HepG2 (cell line): ENCODE results near the gene CDH22. TPM values are rescaled to one million over a fixed set of nuclear protein-coding genes. Genes with fewer than 3 reads are reported as not detected.

Experiments used
- ATAC-seq: fragments of 200-7000 bp; cut with Tn5 transposase; 3 replicates; pipeline ENCODE4 v1.9.1; 2020; ENCODE audit warnings: mild to moderate bottlenecking, moderate library complexity
- BruUV-seq: library from RNA; stranded (reverse); fragments of 400-500 nt; replicated peaks from 2 replicates; lab custom pipeline; 2021; lab: Mats Ljungman, UMichigan
- CTCF ChIA-PET: fragments of 300-600 bp; formaldehyde crosslinking; extraction: SDS; loops from one replicate; lab custom pipeline; 2021; ENCODE audit warnings: low total read pairs, inconsistent platforms, low intra/inter-chr PET ratio; lab: Yijun Ruan, JAX
- POLR2A ChIA-PET: fragments of 350-600 bp; sonication (Branson Sonifier 250); formaldehyde crosslinking; loops from one replicate; lab custom pipeline; 2020; ENCODE audit warnings: antibody characterized with exemption, inconsistent platforms; lab: Yijun Ruan, JAX
- DNase-seq: peaks from one replicate; pipeline ENCODE4 v3.0.0-alpha.2; 2015; ENCODE audit warnings: low spot score
- FAIRE-seq: peaks from 3 replicates; lab custom pipeline; 2011; peaks lifted over from hg19 to GRCh38; lab: Jason Lieb, UNC
- H2AFZ ChIP-seq: one replicate; pipeline ENCODE4 v1.6.1; 2011; ENCODE audit warnings: low read length, inconsistent platforms
- H3K27ac ChIP-seq: fragments of 300-600 bp; 3 replicates; pipeline ENCODE4 v1.8.0; 2011; ENCODE audit warnings: mixed run types, mild to moderate bottlenecking, mixed read lengths, low read length, inconsistent platforms; ENCODE audit not compliant: insufficient read depth; ENCODE audit errors: extremely low read length
- H3K27me3 ChIP-seq, 2 experiments: fragments of 200-600 bp in 1 of 2; 2 replicates in 1 of 2; 3 replicates in 1 of 2; pipeline versions ENCODE4 v1.6.0 to v1.8.0; 2011; ENCODE audit warnings: low read length in 2 of 2, mild to moderate bottlenecking in 2 of 2, moderate library complexity in 2 of 2, inconsistent platforms in 1 of 2; ENCODE audit not compliant: insufficient read depth in 2 of 2, control insufficient read depth in 1 of 2
- H3K36me3 ChIP-seq, 2 experiments: fragments of 200-600 bp in 1 of 2; replicated peaks in 1 of 2; 2 replicates in 1 of 2; 3 replicates in 1 of 2; pipeline versions ENCODE4 v1.5.1 to v1.8.0; 2011; ENCODE audit warnings: low read length in 2 of 2, inconsistent platforms in 1 of 2; ENCODE audit not compliant: insufficient read depth in 2 of 2, control insufficient read depth in 1 of 2
- H3K4me1 ChIP-seq: 2 replicates; pipeline ENCODE4 v1.5.1; 2012; ENCODE audit warnings: low read length, inconsistent platforms; ENCODE audit not compliant: insufficient read depth
- H3K4me2 ChIP-seq: 2 replicates; pipeline ENCODE4 v1.6.0; 2011; ENCODE audit warnings: low read depth, low read length, inconsistent platforms
- H3K4me3 ChIP-seq, 3 experiments: fragments of 200-600 bp in 1 of 3; sonication (generic), shearing (Covaris generic) in 1 of 3; replicated peaks in 1 of 3; 2 replicates each; pipeline ENCODE4 v1.5.1; 2011 to 2016; ENCODE audit warnings: low read length in 3 of 3, inconsistent platforms in 2 of 3, low read depth in 2 of 3, mild to moderate bottlenecking in 2 of 3, control low read depth in 1 of 3, mixed read lengths in 1 of 3; ENCODE audit not compliant: insufficient read depth in 1 of 3
- H3K79me2 ChIP-seq: one replicate; pipeline ENCODE4 v1.6.1; 2011; ENCODE audit warnings: low read length, inconsistent platforms; ENCODE audit not compliant: insufficient read depth
- H3K9ac ChIP-seq: 2 replicates; pipeline ENCODE4 v1.6.0; 2011; ENCODE audit warnings: mild to moderate bottlenecking, low read depth, low read length, inconsistent platforms; ENCODE audit not compliant: insufficient read depth
- H3K9me3 ChIP-seq: 2 replicates; pipeline ENCODE4 v1.5.1; 2012; ENCODE audit warnings: mild to moderate bottlenecking, low read length
- H4K20me1 ChIP-seq: 2 replicates; pipeline ENCODE4 v1.6.0; 2011; ENCODE audit warnings: inconsistent platforms, mild to moderate bottlenecking, low read length, moderate library complexity; ENCODE audit not compliant: insufficient read depth
- AGO1 ChIP-seq: fragments of 200-400 bp; formaldehyde crosslinking; IDR thresholded peaks from 2 replicates; pipeline ENCODE4 v1.6.1; 2017; ENCODE audit warnings: mild to moderate bottlenecking, low read depth, low read length, moderate library complexity; ENCODE audit not compliant: poor library complexity, severe bottlenecking
- HNRNPH1 ChIP-seq: fragments of 200-400 bp; formaldehyde crosslinking; optimal IDR thresholded peaks from 2 replicates; pipeline ENCODE3; 2017; ENCODE audit warnings: mild to moderate bottlenecking, low read depth, low read length
- KIAA2018 ChIP-seq: sonication (generic); formaldehyde crosslinking; IDR thresholded peaks from 2 replicates; pipeline ENCODE4 v1.5.0; 2020; ENCODE audit warnings: mild to moderate bottlenecking, missing genetic modification reagents, borderline replicate concordance
- REST ChIP-seq, 2 experiments: IDR thresholded peaks; 2 replicates each; pipeline ENCODE4 v1.6.1; 2011 to 2012; ENCODE audit warnings: low read length in 2 of 2, borderline replicate concordance in 1 of 2, low read depth in 1 of 2, mild to moderate bottlenecking in 1 of 2, moderate library complexity in 1 of 2
- SIN3B ChIP-seq: fragments of 150-350 bp; IDR thresholded peaks from 2 replicates; pipeline ENCODE4 v1.6.1; 2014; ENCODE audit warnings: low read length
- TIGD3 ChIP-seq: sonication (generic); formaldehyde crosslinking; IDR thresholded peaks from 2 replicates; pipeline ENCODE4 v1.5.1; 2020; ENCODE audit warnings: mild to moderate bottlenecking, missing genetic modification reagents, borderline replicate concordance
- ZNF225 ChIP-seq: sonication (generic); formaldehyde crosslinking; IDR thresholded peaks from 2 replicates; pipeline ENCODE4 v1.4.0; 2020; ENCODE audit warnings: mild to moderate bottlenecking, missing genetic modification reagents
- ZNF230 ChIP-seq: sonication (generic); formaldehyde crosslinking; IDR thresholded peaks from 2 replicates; pipeline ENCODE4 v1.4.0; 2020; ENCODE audit warnings: mild to moderate bottlenecking, missing genetic modification reagents
- ZNF768 ChIP-seq: sonication (generic); formaldehyde crosslinking; IDR thresholded peaks from 2 replicates; pipeline ENCODE4 v1.4.0; 2020; ENCODE audit warnings: missing genetic modification reagents
- WGBS: methylation state at CpG from one replicate; pipeline ENCODE4 v1.1.6; 2017; ENCODE audit warnings: low lambda C conversion rate; 5-methylcytosine and 5-hydroxymethylcytosine counted together
- in situ Hi-C: cut with HindIII; loops from 2 replicates; pipeline ENCODE4 v1.10.0; 2017; ENCODE audit warnings: low pct_unique_long_range_greater_than_20kb; ENCODE audit not compliant: extremely low pct_ligation_motif_present
- intact Hi-C: fragments of 100-400 bp; cut with micrococcal nuclease; formaldehyde crosslinking; loops from one replicate; pipeline ENCODE4 v1.10.0; 2022; ENCODE audit not compliant: unreplicated experiment
- polyA plus RNA-seq, 8 experiments: library from polyadenylated mRNA; depleted of rRNA in 3 of 8; stranded (reverse) in 7 of 8; unstranded in 1 of 8; fragments of >200 nt; fragmentation: Illumina TruSeq in 4 of 8; extraction: Trizol in 4 of 8; gene quantifications; 2 replicates each; pipeline versions ENCODE4 v1.2.1 to v1.2.3, GENCODE V29; 2011 to 2016; ENCODE audit warnings: low read depth in 4 of 8, missing spikeins in 1 of 8, mixed read lengths in 1 of 8; ENCODE audit not compliant: insufficient read depth in 1 of 8
- total RNA-seq, 5 experiments: library from RNA; depleted of rRNA; stranded (reverse); fragments of >200 nt; fragmentation: Illumina TruSeq; extraction: Trizol; gene quantifications; 2 replicates each; pipeline ENCODE4 v1.2.3, GENCODE V29; 2016; ENCODE audit warnings: low read depth in 1 of 5

Gene CDH22
- total and polyA plus RNA-seq, 2 of the 13 experiments (the other 11 are each of a cell fraction or from before 2014, with no cell fraction given), result not detected

GRCh38 chr20:46177768-46178167, 130.5 kb downstream of the CDH22 start:
- Histone ChIP-seq H4K20me1 (no peaks in the 10 kb centered on the region; the same call in 1 of the 2 replicates), H3K36me3 (no peaks in the 10 kb centered on the region), H3K9ac (no peak overlapping the region), H3K4me1 (no peaks in the 10 kb centered on the region), H3K4me2 (no peak overlapping the region), H3K79me2 (no peaks in the 10 kb centered on the region), H3K4me3 (no peak overlapping the region), H3K27me3 (peaks cover 16 to 79% of the 10 kb centered on the region in 2 experiments), H2AFZ (no peak overlapping the region), H3K9me3 (no peaks in the 10 kb centered on the region), H3K27ac (no peak overlapping the region)
- TF ChIP-seq HNRNPH1 (no peak), REST (IDR thresholded peaks at IDR 0.05; ENCODE audit: borderline replicate concordance in 1 of 2, low read depth in 1 of 2, low read length in 2 of 2) (no peak), SIN3B (no peak), ZNF768 (CRISPR knock-in tag) (peak; percentile 13; the same call in 1 of the 2 replicates), ZNF230 (CRISPR knock-in tag) (no peak), ZNF225 (CRISPR knock-in tag) (peak; percentile 42; the same call in 1 of the 2 replicates), KIAA2018 (no peak), AGO1 (peak; percentile 46), TIGD3 (CRISPR knock-in tag) (no peak)
- BruUV-seq, result no TSS peak
- in situ Hi-C loops (loop anchor here (10.0 kb wide), 1 partner anchor 153 kb away; the partner anchor contains the start of gene SLC12A5), intact Hi-C loops (loop anchor here (2.0 kb wide), 1 partner anchor 155 kb away; no protein-coding TSS in a partner anchor)
- FAIRE-seq, result no peak
- no peak for ATAC-seq
- no peak for DNase-seq
- 33% methylated on average over 13 of the region's 15 CpGs for WGBS
- POLR2A ChIA-PET, result no interaction called here
- CTCF ChIA-PET, result no interaction called here
